Fibroblast of lung (primary cell): ENCODE results near the gene GABRB2. TPM values are rescaled to one million over a fixed set of nuclear protein-coding genes. Genes with fewer than 3 reads are reported as not detected.

ENCODE experiments used
- DNase-seq, 2 donors: peaks; one replicate each; pipeline versions ENCODE4 v3.0.0 to v3.0.0-alpha.2; 2010; ENCODE audit warnings: low read depth in 2 of 2
- H2AFZ ChIP-seq: 2 replicates; pipeline ENCODE4 v1.5.1; 2012; ENCODE audit warnings: low read length, control low read depth, inconsistent platforms
- H3K27ac ChIP-seq: 2 replicates; pipeline ENCODE4 v1.5.1; 2011; ENCODE audit warnings: low read length, control low read depth; ENCODE audit not compliant: insufficient read depth
- H3K27me3 ChIP-seq: 2 replicates; pipeline ENCODE4 v1.5.1; 2011; ENCODE audit warnings: mild to moderate bottlenecking, low read length; ENCODE audit not compliant: control insufficient read depth, insufficient read depth
- H3K36me3 ChIP-seq: 2 replicates; pipeline ENCODE4 v1.5.1; 2011; ENCODE audit warnings: low read length; ENCODE audit not compliant: control insufficient read depth, insufficient read depth
- H3K4me1 ChIP-seq: 2 replicates; pipeline ENCODE4 v1.5.1; 2011; ENCODE audit warnings: low read length; ENCODE audit not compliant: control insufficient read depth, insufficient read depth; ENCODE audit errors: extremely low read depth
- H3K4me2 ChIP-seq: 2 replicates; pipeline ENCODE4 v1.5.1; 2011; ENCODE audit warnings: low read length, control low read depth; ENCODE audit not compliant: insufficient read depth; ENCODE audit errors: extremely low read depth
- H3K4me3 ChIP-seq, 4 experiments: fragments of 200-600 bp in 1 of 4; sonication (generic) in 1 of 4; replicated peaks in 1 of 4; 2 replicates each; pipeline ENCODE4 v1.5.1; 2011 to 2016; ENCODE audit warnings: low read length in 4 of 4, low read depth in 3 of 4, mild to moderate bottlenecking in 3 of 4, control low read depth in 2 of 4, inconsistent platforms in 1 of 4, mixed read lengths in 1 of 4; ENCODE audit not compliant: insufficient read depth in 1 of 4; ENCODE audit errors: control extremely low read depth in 1 of 4
- H3K79me2 ChIP-seq: 2 replicates; pipeline ENCODE4 v1.5.1; 2012; ENCODE audit warnings: mild to moderate bottlenecking, low read length, inconsistent platforms; ENCODE audit not compliant: control insufficient read depth, insufficient read depth
- H3K9ac ChIP-seq: 2 replicates; pipeline ENCODE4 v1.5.1; 2011; ENCODE audit warnings: mild to moderate bottlenecking, low read length, control low read depth; ENCODE audit not compliant: insufficient read depth
- H3K9me3 ChIP-seq: 2 replicates; pipeline ENCODE4 v1.5.1; 2012; ENCODE audit warnings: low read depth, low read length; ENCODE audit not compliant: control insufficient read depth, insufficient read depth
- H4K20me1 ChIP-seq: 2 replicates; pipeline ENCODE4 v1.5.1; 2011; ENCODE audit warnings: low read length; ENCODE audit not compliant: control insufficient read depth, insufficient read depth; ENCODE audit errors: extremely low read depth
- CTCF ChIP-seq, 2 donors: IDR thresholded peaks in 1 of 2; conservative IDR thresholded peaks in 1 of 2; 1 replicate in 1 of 2; 2 replicates in 1 of 2; pipeline ENCODE4 v1.5.1; 2011 to 2012; ENCODE audit warnings: low read length in 2 of 2, control low read depth in 1 of 2, inconsistent platforms in 1 of 2, low read depth in 1 of 2, mild to moderate bottlenecking in 1 of 2
- EZH2 ChIP-seq: IDR thresholded peaks from 2 replicates; pipeline ENCODE4 v1.5.1; 2012; ENCODE audit warnings: low read length, control low read depth, mild to moderate bottlenecking; ENCODE audit errors: missing control alignments
- polyA plus RNA-seq, 2 donors: library from polyadenylated mRNA; depleted of rRNA in 1 of 2; stranded (reverse) in 1 of 2; unstranded in 1 of 2; fragments of >200 nt; gene quantifications; 2 replicates each; pipeline ENCODE4 v1.2.1, GENCODE V29; 2011 to 2012; ENCODE audit warnings: missing spikeins in 1 of 2
- total RNA-seq: library from RNA; depleted of rRNA; stranded (reverse); fragments of >200 nt; gene quantifications from 2 replicates; pipeline ENCODE4 v1.2.1, GENCODE V29; 2014

The GABRB2 gene
- total and polyA plus RNA-seq, 2 donors (not counting 1 experiment from before 2014, with no cell fraction given), result under 0.01 to 0.01 TPM

- Histone ChIP-seq H3K36me3 (no peaks in the 10 kb centered on the region), H3K4me2 (no peak overlapping the region), H2AFZ (no peak overlapping the region), H3K9me3 (no peaks in the 10 kb centered on the region), H3K9ac (no peak overlapping the region), H3K4me3 (no peak overlapping the region), H3K27me3 (no peaks in the 10 kb centered on the region), H3K4me1 (no peaks in the 10 kb centered on the region), H3K79me2 (no peaks in the 10 kb centered on the region), H3K27ac (no peak overlapping the region), H4K20me1 (no peaks in the 10 kb centered on the region)
- DNase-seq, result no peak
- TF ChIP-seq EZH2 (no peak), CTCF (conservative IDR thresholded peaks at IDR 0.05 in 1 of 2, IDR thresholded peaks at IDR 0.05 in 1 of 2; ENCODE audit: low read depth in 1 of 2, low read length in 2 of 2) (no peak)
Observed at GRCh38 chr5:161378701-161379100, 167.8 kb downstream of the GABRB2 start.

DNA sequence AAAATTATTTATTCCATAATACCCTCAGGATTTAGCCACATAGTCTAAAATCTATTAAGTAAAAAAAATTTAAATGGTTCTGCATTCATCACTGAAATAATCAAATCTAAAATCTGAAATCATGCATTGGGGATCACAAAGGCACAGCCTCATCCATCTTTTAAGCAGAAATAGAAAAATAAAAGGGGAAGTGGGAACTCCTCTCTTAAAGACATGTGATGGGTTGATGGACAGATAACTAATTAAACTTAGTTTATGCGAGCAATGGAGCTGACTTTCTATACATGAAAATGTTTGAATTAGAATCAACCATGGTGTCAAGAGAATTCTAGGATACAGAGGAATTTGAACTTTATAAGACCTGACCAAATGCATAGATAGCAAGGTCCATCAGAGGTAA lies 170.5 kb downstream of the GABRB2 start:
- Histone ChIP-seq H3K27ac (no peak overlapping the region), H3K9me3 (no peaks in the 10 kb centered on the region), H3K4me1 (no peaks in the 10 kb centered on the region), H3K27me3 (no peaks in the 10 kb centered on the region), H3K9ac (no peak overlapping the region), H3K4me3 (no peak overlapping the region), H4K20me1 (no peaks in the 10 kb centered on the region), H3K79me2 (no peaks in the 10 kb centered on the region), H3K36me3 (no peaks in the 10 kb centered on the region), H2AFZ (no peak overlapping the region), H3K4me2 (no peak overlapping the region)
- TF ChIP-seq EZH2 (no peak), CTCF (conservative IDR thresholded peaks at IDR 0.05 in 1 of 2, IDR thresholded peaks at IDR 0.05 in 1 of 2; ENCODE audit: low read depth in 1 of 2, low read length in 2 of 2) (no peak)
- no peak for DNase-seq

- Histone ChIP-seq H3K27me3 (no peaks in the 10 kb centered on the region), H3K79me2 (no peaks in the 10 kb centered on the region), H3K4me2 (no peak overlapping the region), H3K27ac (no peak overlapping the region), H2AFZ (no peak overlapping the region), H3K36me3 (no peaks in the 10 kb centered on the region), H3K4me1 (no peaks in the 10 kb centered on the region), H4K20me1 (no peaks in the 10 kb centered on the region), H3K9me3 (no peaks in the 10 kb centered on the region), H3K9ac (no peak overlapping the region), H3K4me3 (no peak overlapping the region)
- TF ChIP-seq CTCF (conservative IDR thresholded peaks at IDR 0.05 in 1 of 2, IDR thresholded peaks at IDR 0.05 in 1 of 2; ENCODE audit: low read depth in 1 of 2, low read length in 2 of 2), result no peak
- no peak for TF ChIP-seq EZH2
- DNase-seq, result no peak
Observed at GRCh38 chr5:161373345-161373707, 173.2 kb downstream of the GABRB2 start.
